Small intestine (tissue), 7 donors: Measurements from ENCODE around the gene PRSS12. TPM values are rescaled to one million over a fixed set of nuclear protein-coding genes. Genes with fewer than 3 reads are reported as not detected.
A peak's percentile ranks its signal among the peaks of the same experiment; 100 is the strongest.

Source experiments
- DNase-seq, 2 donors: peaks; one replicate each; pipeline versions ENCODE4 v3.0.0 to v3.0.0-alpha.2; 2013
- FAIRE-seq: peaks from 2 replicates; lab custom pipeline; 2012; peaks lifted over from hg19 to GRCh38; lab: Jason Lieb, UNC
- H3K27ac ChIP-seq, 3 donors: one replicate each; pipeline ENCODE4 v1.5.1; 2013; ENCODE audit warnings: low read length in 2 of 3, mild to moderate bottlenecking in 2 of 3, control low read depth in 1 of 3, inconsistent platforms in 1 of 3, low read depth in 1 of 3, moderate library complexity in 1 of 3
- H3K27me3 ChIP-seq, 3 donors: one replicate each; pipeline ENCODE4 v1.6.1; 2013; ENCODE audit warnings: low read length in 3 of 3, inconsistent platforms in 1 of 3; ENCODE audit not compliant: control insufficient read depth in 3 of 3, insufficient read depth in 3 of 3
- H3K36me3 ChIP-seq, 3 donors: one replicate each; pipeline ENCODE4 v1.6.1; 2013; ENCODE audit warnings: low read length in 3 of 3, inconsistent platforms in 1 of 3, low read depth in 1 of 3, mild to moderate bottlenecking in 1 of 3, moderate library complexity in 1 of 3; ENCODE audit not compliant: control insufficient read depth in 3 of 3, insufficient read depth in 2 of 3
- H3K4me1 ChIP-seq, 3 donors: one replicate each; pipeline ENCODE4 v1.6.1; 2013; ENCODE audit warnings: low read length in 2 of 3, inconsistent platforms in 1 of 3, low read depth in 1 of 3, mild to moderate bottlenecking in 1 of 3, moderate library complexity in 1 of 3; ENCODE audit not compliant: control insufficient read depth in 3 of 3, insufficient read depth in 2 of 3
- H3K4me3 ChIP-seq, 3 donors: one replicate each; pipeline ENCODE4 v1.5.1; 2013; ENCODE audit warnings: low read length in 3 of 3, control low read depth in 1 of 3, inconsistent platforms in 1 of 3, low read depth in 1 of 3, mild to moderate bottlenecking in 1 of 3, moderate library complexity in 1 of 3
- H3K9me3 ChIP-seq, 2 donors: one replicate each; pipeline ENCODE4 v1.6.1; 2013; ENCODE audit warnings: low read depth in 1 of 2, low read length in 1 of 2; ENCODE audit not compliant: control insufficient read depth in 2 of 2, insufficient read depth in 1 of 2
- WGBS, 3 donors: extraction: QIAGEN DNeasy Blood & Tissue Kit; methylation state at CpG; one replicate each; pipeline ENCODE4 v1.1.7; 2013; 5-methylcytosine and 5-hydroxymethylcytosine counted together
- polyA plus RNA-seq, 4 donors: library from polyadenylated mRNA; stranded (reverse) in 3 of 4; unstranded in 1 of 4; fragments of 200-250 nt in 3 of 4; fragments of 120-200 nt in 1 of 4; gene quantifications; one replicate each; pipeline versions ENCODE4 v1.2.1 to v1.2.3, GENCODE V29; 2013
- donor health status: healthy with polysubstance abuse.
- donor health status: control.
- donor health status: control.
- donor health status: Bipolar disorder and iron deficiency.
- donor health status: healthy.

Gene PRSS12
- polyA plus RNA-seq, 4 donors = 2.2 to 20.8 (median 8.9) TPM

DNA sequence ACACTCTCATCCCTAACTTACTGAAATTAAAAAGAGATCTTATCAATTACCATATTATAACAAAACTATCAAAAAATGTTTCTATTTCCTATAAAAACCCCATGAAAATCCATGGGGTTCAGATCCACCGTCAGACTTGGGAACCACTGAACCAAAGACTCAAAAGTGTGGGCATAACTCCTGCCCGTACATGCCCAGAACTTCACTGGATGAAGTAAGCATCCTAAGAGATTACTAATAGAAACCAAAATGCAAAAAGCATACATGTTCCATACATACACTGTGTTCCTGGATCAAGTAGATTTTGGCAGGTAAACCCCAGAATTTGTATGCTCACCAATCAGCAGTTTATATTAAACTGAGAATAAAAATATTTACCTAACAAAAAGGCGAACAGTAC is 66.1 kb downstream of the PRSS12 start:
- DNase-seq = no peak
- H3K27me3 ChIP-seq = no peaks in the 10 kb centered on the region
- 95 to 97% (median 95%) methylated on average over 3 of the region's 3 CpGs for WGBS, 3 donors
- H3K9me3 ChIP-seq = no peaks in the 10 kb centered on the region
- H3K36me3 ChIP-seq = peaks cover 0 to 3% (median 0%) of the 10 kb centered on the region in 3 donors
- H3K27ac ChIP-seq = no peak overlapping the region
- no peak for FAIRE-seq
- peaks cover 0 to under 1% (median 0%) of the 10 kb centered on the region in 3 donors for H3K4me1 ChIP-seq
- H3K4me3 ChIP-seq = no peak overlapping the region

DNA sequence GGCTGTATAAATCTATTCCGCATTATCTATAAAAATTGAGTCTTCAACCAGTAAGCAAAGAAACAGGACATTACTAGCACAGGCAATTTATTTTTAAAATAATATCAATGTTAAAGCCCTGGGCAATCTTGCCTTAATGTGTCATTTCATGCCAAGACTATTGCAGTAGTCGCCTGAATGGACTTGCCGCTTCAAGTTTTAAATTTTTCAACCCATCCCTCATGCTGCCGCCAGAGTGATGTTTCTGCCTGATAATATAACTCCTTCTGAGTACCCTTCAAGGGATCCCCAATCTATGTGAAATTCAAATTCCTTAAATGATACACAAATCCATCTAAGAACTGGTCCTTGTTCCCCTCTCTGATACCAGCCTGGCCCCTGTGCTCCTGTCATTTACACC is 66.9 kb downstream of the PRSS12 start:
- WGBS, 3 donors = 90 to 98% (median 98%) methylated on average over 4 of the region's 4 CpGs
- H3K27ac ChIP-seq = no peak overlapping the region
- H3K9me3 ChIP-seq = no peaks in the 10 kb centered on the region
- H3K36me3 ChIP-seq = peaks cover 0 to 3% (median 0%) of the 10 kb centered on the region in 3 donors
- peaks cover 0 to 7% (median 0%) of the 10 kb centered on the region in 3 donors for H3K4me1 ChIP-seq
- no peak overlapping the region for H3K4me3 ChIP-seq
- no peaks in the 10 kb centered on the region for H3K27me3 ChIP-seq
- FAIRE-seq = no peak
- no peak for DNase-seq

DNA sequence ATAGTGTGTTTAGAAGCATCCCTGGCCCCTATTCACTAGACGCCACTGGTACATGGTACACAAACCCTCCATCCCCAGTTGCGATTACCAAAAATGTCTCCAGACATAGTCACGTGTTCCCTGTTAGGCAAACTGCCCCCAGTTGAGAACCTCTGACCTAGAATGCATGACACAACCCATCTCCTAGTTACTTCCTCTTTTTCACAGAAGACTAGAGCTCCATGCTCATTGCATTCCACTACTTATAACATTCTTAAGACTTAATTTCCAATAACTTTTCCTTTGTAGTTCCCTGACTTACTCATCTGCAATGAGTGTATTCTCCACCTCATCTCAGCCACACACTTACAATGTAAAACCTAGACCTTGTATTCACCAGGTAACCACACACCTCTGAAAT is 68.6 kb downstream of the PRSS12 start:
- H3K36me3 ChIP-seq = peaks cover 0 to 3% (median 0%) of the 10 kb centered on the region in 3 donors
- H3K4me3 ChIP-seq = no peak overlapping the region
- no peak for FAIRE-seq
- peaks cover 0 to 11% (median 2%) of the 10 kb centered on the region in 3 donors for H3K4me1 ChIP-seq
- no peak for DNase-seq
- H3K27ac ChIP-seq = no peak overlapping the region
- 73 to 81% (median 75%) methylated on average over 3 of the region's 3 CpGs for WGBS, 3 donors
- H3K9me3 ChIP-seq = no peaks in the 10 kb centered on the region
- H3K27me3 ChIP-seq = no peaks in the 10 kb centered on the region

DNA sequence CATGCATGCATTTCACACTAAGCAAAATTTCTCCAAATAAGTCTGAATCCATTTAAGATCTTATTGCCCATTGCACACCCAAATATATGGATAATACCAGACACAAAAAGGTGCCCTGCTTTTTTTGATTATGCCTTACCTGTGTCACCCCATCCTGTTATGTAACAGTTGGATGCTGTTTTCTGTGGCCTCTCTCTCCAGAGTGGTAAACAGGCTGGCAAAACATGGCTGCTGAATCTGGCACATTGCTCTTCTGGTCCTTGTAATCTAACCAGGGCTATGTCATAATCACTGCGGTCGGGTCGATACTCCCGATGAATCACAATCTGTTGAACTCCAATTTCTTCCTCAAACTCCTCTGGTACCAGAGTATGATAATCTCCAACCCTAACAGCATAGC is 70.1 kb downstream of the PRSS12 start:
- 3 to 36% (median 36%) methylated on average over 4 of the region's 4 CpGs for WGBS, 3 donors
- FAIRE-seq = no peak
- Histone ChIP-seq H3K27ac (no peak overlapping the region), H3K4me3 (no peak overlapping the region), H3K4me1 (peaks cover 0 to 11% (median 2%) of the 10 kb centered on the region in 3 donors), H3K36me3 (peaks cover 0 to 3% (median 0%) of the 10 kb centered on the region in 3 donors), H3K27me3 (no peaks in the 10 kb centered on the region), H3K9me3 (no peaks in the 10 kb centered on the region)
- DNase-seq = peak in 1 of 2 donors; percentile 72

DNA sequence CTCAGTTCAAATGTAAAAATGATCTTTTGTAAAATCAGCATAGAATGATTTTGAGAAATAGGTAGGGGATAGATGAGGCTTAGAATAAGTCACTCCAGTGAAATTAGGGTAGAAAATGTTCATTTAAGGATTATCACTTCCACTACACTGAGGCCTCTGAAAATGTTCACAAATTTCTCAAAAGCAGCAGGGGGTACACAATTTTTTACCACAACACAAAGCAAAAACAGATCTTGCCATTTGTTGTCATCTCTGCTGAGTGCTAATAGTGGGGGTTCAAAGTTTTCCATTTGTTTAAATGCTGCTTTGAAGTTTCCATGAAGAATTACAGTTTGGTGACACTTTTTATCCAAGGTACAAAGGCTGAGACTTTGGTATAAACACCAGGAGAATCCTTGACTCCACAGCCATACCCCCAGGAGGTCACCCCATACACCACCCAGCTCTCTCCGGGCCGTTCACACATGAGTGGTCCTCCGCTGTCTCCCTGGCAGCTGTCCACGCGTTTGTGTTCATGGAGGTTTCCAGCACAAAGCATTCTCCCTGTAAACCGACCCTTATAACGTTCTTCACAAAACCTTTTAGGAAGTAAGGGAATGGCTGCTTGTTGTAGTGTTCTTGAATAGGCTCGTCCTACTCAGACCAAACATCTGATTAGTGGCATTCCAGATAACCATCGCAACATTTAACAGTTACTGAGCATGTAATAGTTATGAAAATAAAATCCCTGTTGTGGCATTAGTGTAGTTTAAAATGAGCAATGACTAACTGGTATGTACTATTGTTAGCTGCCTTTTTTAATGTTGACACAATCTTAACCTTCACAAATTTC is 71.0 kb downstream of the PRSS12 start:
- peaks cover 0 to 3% (median 0%) of the 10 kb centered on the region in 3 donors for H3K36me3 ChIP-seq
- peaks cover 0 to 19% (median 2%) of the 10 kb centered on the region in 3 donors for H3K4me1 ChIP-seq
- no peaks in the 10 kb centered on the region for H3K27me3 ChIP-seq
- no peak for DNase-seq
- no peak for FAIRE-seq
- H3K4me3 ChIP-seq = no peak overlapping the region
- H3K27ac ChIP-seq = peak overlapping the region in 2 of 3 donors; percentile 29 to 46
- 37 to 60% (median 50%) methylated on average over 9 of the region's 9 CpGs for WGBS, 3 donors
- H3K9me3 ChIP-seq = no peaks in the 10 kb centered on the region

DNA sequence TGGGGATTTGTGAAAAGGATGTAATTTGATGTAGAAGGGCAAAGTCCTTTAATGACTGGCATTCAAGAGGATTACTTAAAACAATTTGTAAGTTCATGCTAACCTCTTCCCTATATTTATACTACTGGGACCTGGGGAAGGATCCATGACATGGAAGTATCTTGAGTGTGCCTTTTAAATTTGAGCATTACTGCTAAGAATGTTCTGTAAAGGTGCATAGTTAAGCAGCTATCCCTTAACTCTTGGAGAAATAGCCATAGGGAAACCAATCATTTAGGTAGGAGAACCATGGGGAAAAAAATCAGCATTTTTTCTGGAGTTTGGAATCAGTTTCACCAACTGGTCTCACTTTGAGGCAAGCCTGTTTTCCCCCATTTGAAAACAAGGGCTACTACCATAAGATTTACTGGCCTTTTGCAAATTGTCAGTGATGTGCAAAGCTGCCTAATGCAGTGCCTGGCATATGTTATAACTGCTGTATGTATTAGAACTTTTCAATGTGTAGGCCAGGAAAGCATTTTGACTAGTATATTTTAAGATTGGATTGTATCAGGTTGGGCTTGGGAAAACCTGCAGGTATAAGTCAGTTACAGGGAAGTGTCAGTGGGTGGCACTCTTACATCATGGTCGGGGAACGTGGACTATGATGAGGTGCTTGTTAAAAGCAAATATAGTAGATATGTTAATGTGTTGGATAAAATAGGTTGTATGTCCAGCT is 72.1 kb downstream of the PRSS12 start:
- Histone ChIP-seq H3K36me3 (peaks cover 0 to 3% (median 0%) of the 10 kb centered on the region in 3 donors), H3K27me3 (no peaks in the 10 kb centered on the region), H3K4me3 (peak overlapping the region in 1 of 3 donors; percentile 94), H3K27ac (peak overlapping the region in 1 of 3 donors; percentile 64), H3K9me3 (peaks cover 0 to 4% of the 10 kb centered on the region in 2 donors), H3K4me1 (peaks cover 0 to 26% (median 4%) of the 10 kb centered on the region in 3 donors)
- DNase-seq (peak; percentile 77 to 79), FAIRE-seq (no peak)
- WGBS, 3 donors = 0 to 8% (median 3%) methylated on average over 2 of the region's 2 CpGs

DNA sequence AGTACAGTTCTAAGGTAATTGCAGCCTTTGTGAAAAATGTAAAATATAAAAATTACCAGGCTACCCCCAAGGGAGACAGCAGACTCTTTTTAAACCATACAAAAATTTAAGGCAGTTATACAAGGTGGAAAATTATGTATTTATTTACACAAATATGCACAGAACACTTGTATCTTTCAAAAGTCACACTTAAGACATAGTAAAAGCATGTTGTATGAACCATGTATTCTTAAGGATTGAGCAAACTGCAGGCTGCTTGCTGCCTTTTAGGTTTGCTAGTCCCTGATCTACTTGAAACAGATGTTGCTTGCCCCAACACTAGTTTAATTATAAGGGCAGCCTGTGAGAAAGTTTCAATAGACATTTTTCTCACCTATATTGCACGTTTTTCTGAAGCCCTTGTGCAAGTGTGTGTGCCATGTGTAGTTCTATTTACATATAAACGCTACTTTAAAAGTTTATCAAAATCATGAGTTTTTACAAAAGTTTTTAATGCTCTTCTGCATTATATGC is 72.8 kb downstream of the PRSS12 start:
- peaks cover 0 to 27% (median 4%) of the 10 kb centered on the region in 3 donors for H3K4me1 ChIP-seq
- DNase-seq (no peak), FAIRE-seq (no peak)
- H3K36me3 ChIP-seq = peaks cover 0 to 3% (median 0%) of the 10 kb centered on the region in 3 donors
- H3K27me3 ChIP-seq = no peaks in the 10 kb centered on the region
- WGBS, 3 donors = 5 to 16% (median 9%) methylated on average over 2 of the region's 2 CpGs
- peak overlapping the region; percentile 73 to 94 (median 81) for H3K4me3 ChIP-seq
- H3K27ac ChIP-seq = peak overlapping the region in 1 of 3 donors; percentile 94
- peaks cover 0 to 4% of the 10 kb centered on the region in 2 donors for H3K9me3 ChIP-seq

DNA sequence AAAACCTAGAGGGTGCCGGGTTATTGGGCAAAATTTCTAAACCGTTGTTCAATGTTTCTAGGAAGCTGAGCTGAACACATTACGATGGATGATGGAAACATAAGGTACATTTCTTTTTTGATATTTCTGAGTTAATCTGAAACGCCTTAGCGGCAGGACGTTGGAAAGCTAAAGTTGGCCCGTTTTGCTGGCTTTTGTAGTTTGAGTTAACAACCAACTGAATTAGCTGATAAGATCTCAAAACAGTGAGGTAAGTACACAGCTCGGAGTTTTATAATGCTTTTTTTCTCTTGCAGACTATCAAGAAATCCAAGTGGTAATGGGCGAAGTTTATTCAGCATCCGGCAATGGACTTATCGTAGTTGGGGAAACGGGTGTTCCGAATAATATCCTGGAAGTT is 73.5 kb downstream of the PRSS12 start:
- WGBS, 3 donors = 1 to 4% (median 1%) methylated on average over 13 of the region's 13 CpGs
- H3K27ac ChIP-seq = peak overlapping the region; percentile 94 to 97 (median 96)
- no peak for DNase-seq
- H3K36me3 ChIP-seq = peaks cover 0 to 3% (median 0%) of the 10 kb centered on the region in 3 donors
- no peak for FAIRE-seq
- no peaks in the 10 kb centered on the region for H3K27me3 ChIP-seq
- peak overlapping the region; percentile 73 to 94 (median 81) for H3K4me3 ChIP-seq
- H3K9me3 ChIP-seq = peaks cover 0 to 4% of the 10 kb centered on the region in 2 donors
- peaks cover 0 to 27% (median 4%) of the 10 kb centered on the region in 3 donors for H3K4me1 ChIP-seq
